ENCODE data around the gene NFIX. TPM values are rescaled to one million over a fixed set of nuclear protein-coding genes. Genes with fewer than 3 reads are reported as not detected.

NFIX gene
- polyA plus RNA-seq, 1 donor (not counting 4 experiments of a cell fraction or from before 2014, with no cell fraction given) = 5.2 TPM

GRCh38 chr19:13039211-13039789 is 44.0 kb downstream of the NFIX start:
- no peaks in the 10 kb centered on the region for H3K27me3 ChIP-seq (ENCODE audit: control insufficient read depth, extremely low read depth, insufficient read depth, low read length)
- H3K4me1 ChIP-seq (ENCODE audit: control insufficient read depth, extremely low read depth, insufficient read depth, low read length) = peaks cover 72% of the 10 kb centered on the region
- H3K79me2 ChIP-seq (ENCODE audit: control insufficient read depth, insufficient read depth, low read length) = peaks cover 64% of the 10 kb centered on the region
- peak; percentile 41 for FAIRE-seq
- no peak for TF ChIP-seq EZH2 (IDR thresholded peaks at IDR 0.05; ENCODE audit: low read length)
- TF ChIP-seq CTCF (optimal IDR thresholded peaks at IDR 0.05 in 1 of 3, IDR thresholded peaks at IDR 0.05 in 1 of 3, conservative IDR thresholded peaks at IDR 0.05 in 1 of 3; ENCODE audit: extremely low read depth in 1 of 3, insufficient read depth in 2 of 3, low read length in 3 of 3) = peak in 1 of 3 experiments; percentile 29
- H3K36me3 ChIP-seq (ENCODE audit: control insufficient read depth in 2 of 2, extremely low read depth in 1 of 2, insufficient read depth in 2 of 2, low read length in 2 of 2) = peaks cover 0 to 5% of the 10 kb centered on the region in 2 experiments
- H3K9me1 ChIP-seq (ENCODE audit: control insufficient read depth, extremely low read depth, insufficient read depth, low read length) = peaks cover 8% of the 10 kb centered on the region
- H3K4me2 ChIP-seq (ENCODE audit: control insufficient read depth, extremely low read depth, insufficient read depth, low read depth, low read length) = peak overlapping the region; percentile 47
- no peak for DNase-seq (ENCODE audit: low read depth, low spot score)
- no peak overlapping the region for H3K9ac ChIP-seq (ENCODE audit: control insufficient read depth, extremely low read depth, insufficient read depth, low read length)
- H3K4me3 ChIP-seq (ENCODE audit: control insufficient read depth in 2 of 3, extremely low read depth in 1 of 3, insufficient read depth in 2 of 3, low read depth in 1 of 3, low read length in 3 of 3) = no peak overlapping the region
- no peaks in the 10 kb centered on the region for H3K9me3 ChIP-seq (ENCODE audit: control insufficient read depth, low read depth, low read length)
- dilution Hi-C loops (cut with MboI; ENCODE audit: extremely low pct_ligation_motif_present, low sequenced_read_pairs) = no loop called here
- H3K27ac ChIP-seq (ENCODE audit: control insufficient read depth, insufficient read depth, low read length) = peak overlapping the region; percentile 47
- H2AFZ ChIP-seq (ENCODE audit: control insufficient read depth, low read length) = no peak overlapping the region
- H4K20me1 ChIP-seq (ENCODE audit: control insufficient read depth, extremely low read depth, insufficient read depth, low read length) = no peaks in the 10 kb centered on the region

- no peaks in the 10 kb centered on the region for H3K9me3 ChIP-seq (ENCODE audit: control insufficient read depth, low read depth, low read length)
- FAIRE-seq = peak; percentile 76
- dilution Hi-C loops (cut with MboI; ENCODE audit: extremely low pct_ligation_motif_present, low sequenced_read_pairs) = no loop called here
- TF ChIP-seq CTCF (optimal IDR thresholded peaks at IDR 0.05 in 1 of 3, IDR thresholded peaks at IDR 0.05 in 1 of 3, conservative IDR thresholded peaks at IDR 0.05 in 1 of 3; ENCODE audit: extremely low read depth in 1 of 3, insufficient read depth in 2 of 3, low read length in 3 of 3) (no peak), EZH2 (IDR thresholded peaks at IDR 0.05; ENCODE audit: low read length) (no peak)
- H2AFZ ChIP-seq (ENCODE audit: control insufficient read depth, low read length) = peak overlapping the region; percentile 10
- no peak overlapping the region for H3K4me3 ChIP-seq (ENCODE audit: control insufficient read depth in 2 of 3, extremely low read depth in 1 of 3, insufficient read depth in 2 of 3, low read depth in 1 of 3, low read length in 3 of 3)
- H3K9me1 ChIP-seq (ENCODE audit: control insufficient read depth, extremely low read depth, insufficient read depth, low read length) = peaks cover 10% of the 10 kb centered on the region
- H4K20me1 ChIP-seq (ENCODE audit: control insufficient read depth, extremely low read depth, insufficient read depth, low read length) = no peaks in the 10 kb centered on the region
- peak overlapping the region; percentile 47 for H3K27ac ChIP-seq (ENCODE audit: control insufficient read depth, insufficient read depth, low read length)
- peaks cover 0 to 5% of the 10 kb centered on the region in 2 experiments for H3K36me3 ChIP-seq (ENCODE audit: control insufficient read depth in 2 of 2, extremely low read depth in 1 of 2, insufficient read depth in 2 of 2, low read length in 2 of 2)
- peak overlapping the region; percentile 51 for H3K9ac ChIP-seq (ENCODE audit: control insufficient read depth, extremely low read depth, insufficient read depth, low read length)
- peaks cover 72% of the 10 kb centered on the region for H3K4me1 ChIP-seq (ENCODE audit: control insufficient read depth, extremely low read depth, insufficient read depth, low read length)
- peak overlapping the region; percentile 46 for H3K4me2 ChIP-seq (ENCODE audit: control insufficient read depth, extremely low read depth, insufficient read depth, low read depth, low read length)
- no peaks in the 10 kb centered on the region for H3K27me3 ChIP-seq (ENCODE audit: control insufficient read depth, extremely low read depth, insufficient read depth, low read length)
- peaks cover 68% of the 10 kb centered on the region for H3K79me2 ChIP-seq (ENCODE audit: control insufficient read depth, insufficient read depth, low read length)
- DNase-seq (ENCODE audit: low read depth, low spot score) = no peak
Observed at GRCh38 chr19:13040232-13040947, 45.1 kb downstream of the NFIX start.
